Panc1 (cell line): ENCODE data around the gene ADAT3.

Experiments used
- CTCF ChIP-seq: fragments of 450-650 bp; IDR thresholded peaks from 2 replicates; pipeline ENCODE4 v1.5.1; 2017; ENCODE audit warnings: mild to moderate bottlenecking
- TF ChIP-seq, protein P1 (sequence below), 2 experiments: IDR thresholded peaks; 2 replicates each; pipeline ENCODE4 v1.6.1; 2011 to 2012; ENCODE audit warnings: low read depth in 2 of 2, control low read depth in 1 of 2, low read length in 1 of 2, mild to moderate bottlenecking in 1 of 2, moderate library complexity in 1 of 2; ENCODE audit not compliant: insufficient read depth in 1 of 2

DNA sequence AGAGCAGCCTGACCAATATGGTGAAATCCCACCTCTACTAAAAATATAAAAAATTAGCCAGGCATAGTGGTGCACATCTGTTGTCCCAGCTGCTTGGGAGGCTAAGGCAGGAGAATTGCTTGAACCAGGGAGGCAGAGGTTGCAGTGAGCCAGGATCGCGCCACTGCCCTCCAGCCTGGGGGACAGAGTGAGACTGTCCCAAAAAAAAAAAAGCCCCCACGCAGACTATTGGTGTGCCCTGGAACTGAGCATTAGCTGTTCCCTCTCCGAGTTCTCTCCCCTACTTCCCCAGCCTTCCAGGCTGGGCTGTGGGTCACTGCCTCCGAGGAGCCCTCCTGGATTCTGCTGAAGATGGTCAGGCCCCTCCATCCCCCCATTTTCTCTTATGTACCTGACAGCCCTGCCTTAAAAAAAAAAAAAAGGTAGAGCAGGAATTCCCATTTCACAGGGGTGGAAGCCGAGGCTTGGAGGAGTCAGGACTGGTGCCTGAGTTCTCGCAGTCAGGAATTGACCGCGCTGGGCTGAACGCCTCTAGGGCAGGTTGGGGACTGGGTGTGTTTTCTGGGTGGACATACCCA lies 1.9 kb downstream of the ADAT3 start:
- no peak for TF ChIP-seq CTCF
- TF ChIP-seq, protein P1, sequence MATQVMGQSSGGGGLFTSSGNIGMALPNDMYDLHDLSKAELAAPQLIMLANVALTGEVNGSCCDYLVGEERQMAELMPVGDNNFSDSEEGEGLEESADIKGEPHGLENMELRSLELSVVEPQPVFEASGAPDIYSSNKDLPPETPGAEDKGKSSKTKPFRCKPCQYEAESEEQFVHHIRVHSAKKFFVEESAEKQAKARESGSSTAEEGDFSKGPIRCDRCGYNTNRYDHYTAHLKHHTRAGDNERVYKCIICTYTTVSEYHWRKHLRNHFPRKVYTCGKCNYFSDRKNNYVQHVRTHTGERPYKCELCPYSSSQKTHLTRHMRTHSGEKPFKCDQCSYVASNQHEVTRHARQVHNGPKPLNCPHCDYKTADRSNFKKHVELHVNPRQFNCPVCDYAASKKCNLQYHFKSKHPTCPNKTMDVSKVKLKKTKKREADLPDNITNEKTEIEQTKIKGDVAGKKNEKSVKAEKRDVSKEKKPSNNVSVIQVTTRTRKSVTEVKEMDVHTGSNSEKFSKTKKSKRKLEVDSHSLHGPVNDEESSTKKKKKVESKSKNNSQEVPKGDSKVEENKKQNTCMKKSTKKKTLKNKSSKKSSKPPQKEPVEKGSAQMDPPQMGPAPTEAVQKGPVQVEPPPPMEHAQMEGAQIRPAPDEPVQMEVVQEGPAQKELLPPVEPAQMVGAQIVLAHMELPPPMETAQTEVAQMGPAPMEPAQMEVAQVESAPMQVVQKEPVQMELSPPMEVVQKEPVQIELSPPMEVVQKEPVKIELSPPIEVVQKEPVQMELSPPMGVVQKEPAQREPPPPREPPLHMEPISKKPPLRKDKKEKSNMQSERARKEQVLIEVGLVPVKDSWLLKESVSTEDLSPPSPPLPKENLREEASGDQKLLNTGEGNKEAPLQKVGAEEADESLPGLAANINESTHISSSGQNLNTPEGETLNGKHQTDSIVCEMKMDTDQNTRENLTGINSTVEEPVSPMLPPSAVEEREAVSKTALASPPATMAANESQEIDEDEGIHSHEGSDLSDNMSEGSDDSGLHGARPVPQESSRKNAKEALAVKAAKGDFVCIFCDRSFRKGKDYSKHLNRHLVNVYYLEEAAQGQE (IDR thresholded peaks at IDR 0.05; ENCODE audit: insufficient read depth in 1 of 2, low read depth in 2 of 2, low read length in 1 of 2), result no peak
